ENCODE results near the gene ASB14.

DNA sequence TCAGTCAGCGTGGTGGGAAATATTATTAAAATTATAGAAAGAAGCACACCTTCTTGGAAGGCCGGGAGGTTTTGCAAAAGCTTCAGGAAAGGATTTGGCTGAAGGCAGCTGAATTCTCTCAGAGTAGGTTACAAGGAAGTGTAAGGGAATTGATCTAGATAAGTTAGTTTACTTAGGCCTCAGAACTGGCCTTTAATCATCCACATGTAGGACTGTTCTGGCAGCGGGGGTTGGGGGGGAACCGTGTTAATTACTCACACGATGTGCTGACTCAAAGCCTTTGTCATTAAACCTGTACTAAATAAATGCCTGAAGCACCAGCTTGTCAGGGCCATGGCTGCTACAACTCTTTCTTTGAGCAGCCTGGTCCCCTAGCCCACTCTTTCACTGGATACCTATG is 12.8 kb downstream of the ASB14 start:
- TF ChIP-seq, protein P1, sequence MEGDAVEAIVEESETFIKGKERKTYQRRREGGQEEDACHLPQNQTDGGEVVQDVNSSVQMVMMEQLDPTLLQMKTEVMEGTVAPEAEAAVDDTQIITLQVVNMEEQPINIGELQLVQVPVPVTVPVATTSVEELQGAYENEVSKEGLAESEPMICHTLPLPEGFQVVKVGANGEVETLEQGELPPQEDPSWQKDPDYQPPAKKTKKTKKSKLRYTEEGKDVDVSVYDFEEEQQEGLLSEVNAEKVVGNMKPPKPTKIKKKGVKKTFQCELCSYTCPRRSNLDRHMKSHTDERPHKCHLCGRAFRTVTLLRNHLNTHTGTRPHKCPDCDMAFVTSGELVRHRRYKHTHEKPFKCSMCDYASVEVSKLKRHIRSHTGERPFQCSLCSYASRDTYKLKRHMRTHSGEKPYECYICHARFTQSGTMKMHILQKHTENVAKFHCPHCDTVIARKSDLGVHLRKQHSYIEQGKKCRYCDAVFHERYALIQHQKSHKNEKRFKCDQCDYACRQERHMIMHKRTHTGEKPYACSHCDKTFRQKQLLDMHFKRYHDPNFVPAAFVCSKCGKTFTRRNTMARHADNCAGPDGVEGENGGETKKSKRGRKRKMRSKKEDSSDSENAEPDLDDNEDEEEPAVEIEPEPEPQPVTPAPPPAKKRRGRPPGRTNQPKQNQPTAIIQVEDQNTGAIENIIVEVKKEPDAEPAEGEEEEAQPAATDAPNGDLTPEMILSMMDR (IDR thresholded peaks at IDR 0.05): no peak
- TF ChIP-seq EZH2 (IDR thresholded peaks at IDR 0.05) (no peak), EZH2phosphoT487 (IDR thresholded peaks at IDR 0.05) (no peak)

Data from neural progenitor cell (in vitro differentiated cells).